ENCODE results near the gene SERPINB4.

The SERPINB4 gene

DNA sequence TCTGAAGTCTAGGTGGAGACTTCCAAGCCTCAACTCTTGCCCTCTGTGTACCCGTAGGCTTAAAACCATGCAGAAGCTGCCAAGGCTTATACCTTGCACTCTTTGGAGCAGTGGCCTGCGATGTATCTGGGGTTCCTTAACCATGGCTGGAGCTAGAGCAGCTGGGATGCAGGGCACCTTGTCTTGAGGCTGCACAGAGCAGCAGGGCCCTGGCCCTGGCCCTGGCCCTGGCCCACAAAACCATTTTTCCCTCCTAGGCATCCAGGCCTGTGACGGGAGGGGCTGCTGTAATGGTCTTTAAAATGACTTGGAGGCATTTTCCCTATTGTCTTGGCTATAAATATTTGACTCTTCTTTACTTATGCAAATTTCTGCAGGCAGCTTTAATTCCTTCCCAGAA lies 19.2 kb downstream of the SERPINB4 start:
- H3K27me3 ChIP-seq (ENCODE audit: insufficient read depth, poor library complexity, severe bottlenecking) = no peaks in the 10 kb centered on the region
- no peak overlapping the region for H3K4me3 ChIP-seq (replicated peaks; ENCODE audit: insufficient read depth, low read length)
- no peak for DNase-seq (ENCODE audit: low read depth in 1 of 2, low spot score in 1 of 2)
- TF ChIP-seq POLR2AphosphoS5 (IDR thresholded peaks at IDR 0.05; ENCODE audit: low read depth) = no peak
- TF ChIP-seq GABPA (IDR thresholded peaks at IDR 0.05; ENCODE audit: low read depth) = no peak
- TF ChIP-seq, protein P1, sequence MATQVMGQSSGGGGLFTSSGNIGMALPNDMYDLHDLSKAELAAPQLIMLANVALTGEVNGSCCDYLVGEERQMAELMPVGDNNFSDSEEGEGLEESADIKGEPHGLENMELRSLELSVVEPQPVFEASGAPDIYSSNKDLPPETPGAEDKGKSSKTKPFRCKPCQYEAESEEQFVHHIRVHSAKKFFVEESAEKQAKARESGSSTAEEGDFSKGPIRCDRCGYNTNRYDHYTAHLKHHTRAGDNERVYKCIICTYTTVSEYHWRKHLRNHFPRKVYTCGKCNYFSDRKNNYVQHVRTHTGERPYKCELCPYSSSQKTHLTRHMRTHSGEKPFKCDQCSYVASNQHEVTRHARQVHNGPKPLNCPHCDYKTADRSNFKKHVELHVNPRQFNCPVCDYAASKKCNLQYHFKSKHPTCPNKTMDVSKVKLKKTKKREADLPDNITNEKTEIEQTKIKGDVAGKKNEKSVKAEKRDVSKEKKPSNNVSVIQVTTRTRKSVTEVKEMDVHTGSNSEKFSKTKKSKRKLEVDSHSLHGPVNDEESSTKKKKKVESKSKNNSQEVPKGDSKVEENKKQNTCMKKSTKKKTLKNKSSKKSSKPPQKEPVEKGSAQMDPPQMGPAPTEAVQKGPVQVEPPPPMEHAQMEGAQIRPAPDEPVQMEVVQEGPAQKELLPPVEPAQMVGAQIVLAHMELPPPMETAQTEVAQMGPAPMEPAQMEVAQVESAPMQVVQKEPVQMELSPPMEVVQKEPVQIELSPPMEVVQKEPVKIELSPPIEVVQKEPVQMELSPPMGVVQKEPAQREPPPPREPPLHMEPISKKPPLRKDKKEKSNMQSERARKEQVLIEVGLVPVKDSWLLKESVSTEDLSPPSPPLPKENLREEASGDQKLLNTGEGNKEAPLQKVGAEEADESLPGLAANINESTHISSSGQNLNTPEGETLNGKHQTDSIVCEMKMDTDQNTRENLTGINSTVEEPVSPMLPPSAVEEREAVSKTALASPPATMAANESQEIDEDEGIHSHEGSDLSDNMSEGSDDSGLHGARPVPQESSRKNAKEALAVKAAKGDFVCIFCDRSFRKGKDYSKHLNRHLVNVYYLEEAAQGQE (IDR thresholded peaks at IDR 0.05; ENCODE audit: insufficient replicate concordance, low read depth) = no peak
- no peak for TF ChIP-seq SPI1 (IDR thresholded peaks at IDR 0.05; ENCODE audit: borderline replicate concordance, low read depth)
- TF ChIP-seq, protein P2, sequence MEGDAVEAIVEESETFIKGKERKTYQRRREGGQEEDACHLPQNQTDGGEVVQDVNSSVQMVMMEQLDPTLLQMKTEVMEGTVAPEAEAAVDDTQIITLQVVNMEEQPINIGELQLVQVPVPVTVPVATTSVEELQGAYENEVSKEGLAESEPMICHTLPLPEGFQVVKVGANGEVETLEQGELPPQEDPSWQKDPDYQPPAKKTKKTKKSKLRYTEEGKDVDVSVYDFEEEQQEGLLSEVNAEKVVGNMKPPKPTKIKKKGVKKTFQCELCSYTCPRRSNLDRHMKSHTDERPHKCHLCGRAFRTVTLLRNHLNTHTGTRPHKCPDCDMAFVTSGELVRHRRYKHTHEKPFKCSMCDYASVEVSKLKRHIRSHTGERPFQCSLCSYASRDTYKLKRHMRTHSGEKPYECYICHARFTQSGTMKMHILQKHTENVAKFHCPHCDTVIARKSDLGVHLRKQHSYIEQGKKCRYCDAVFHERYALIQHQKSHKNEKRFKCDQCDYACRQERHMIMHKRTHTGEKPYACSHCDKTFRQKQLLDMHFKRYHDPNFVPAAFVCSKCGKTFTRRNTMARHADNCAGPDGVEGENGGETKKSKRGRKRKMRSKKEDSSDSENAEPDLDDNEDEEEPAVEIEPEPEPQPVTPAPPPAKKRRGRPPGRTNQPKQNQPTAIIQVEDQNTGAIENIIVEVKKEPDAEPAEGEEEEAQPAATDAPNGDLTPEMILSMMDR (IDR thresholded peaks at IDR 0.05; ENCODE audit: insufficient read depth, low read length) = no peak
- no peak overlapping the region for H3K27ac ChIP-seq (replicated peaks)

DNA sequence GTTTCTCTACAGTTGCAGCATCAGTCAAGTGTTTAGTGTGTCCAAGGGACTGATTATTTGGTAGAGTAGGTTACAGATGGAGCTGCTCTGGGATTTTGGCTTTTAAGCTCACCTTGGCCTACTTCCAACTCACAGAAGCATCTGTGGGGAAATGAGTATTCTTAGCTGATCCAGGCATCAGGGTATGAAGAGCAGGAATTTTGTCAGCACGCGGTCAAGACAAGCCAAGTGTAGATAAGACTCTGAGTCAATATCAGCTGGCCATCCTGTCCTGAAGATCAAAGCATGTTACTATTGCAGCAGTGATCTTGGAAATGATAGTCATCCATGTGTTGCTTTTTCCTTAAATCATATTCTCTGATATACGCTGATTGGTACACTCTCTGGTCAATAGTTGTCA lies 24.4 kb downstream of the SERPINB4 start:
- Histone ChIP-seq H3K4me3 (replicated peaks; ENCODE audit: insufficient read depth, low read length) (no peak overlapping the region), H3K27me3 (ENCODE audit: insufficient read depth, poor library complexity, severe bottlenecking) (no peaks in the 10 kb centered on the region), H3K27ac (replicated peaks) (no peak overlapping the region)
- no peak for DNase-seq (ENCODE audit: low read depth in 1 of 2, low spot score in 1 of 2)
- no peak for TF ChIP-seq SPI1 (IDR thresholded peaks at IDR 0.05; ENCODE audit: borderline replicate concordance, low read depth)
- TF ChIP-seq, protein P1 (IDR thresholded peaks at IDR 0.05; ENCODE audit: insufficient replicate concordance, low read depth) = no peak
- TF ChIP-seq, protein P2 (IDR thresholded peaks at IDR 0.05; ENCODE audit: insufficient read depth, low read length) = no peak
- no peak for TF ChIP-seq POLR2AphosphoS5 (IDR thresholded peaks at IDR 0.05; ENCODE audit: low read depth)
- TF ChIP-seq GABPA (IDR thresholded peaks at IDR 0.05; ENCODE audit: low read depth) = no peak

DNA sequence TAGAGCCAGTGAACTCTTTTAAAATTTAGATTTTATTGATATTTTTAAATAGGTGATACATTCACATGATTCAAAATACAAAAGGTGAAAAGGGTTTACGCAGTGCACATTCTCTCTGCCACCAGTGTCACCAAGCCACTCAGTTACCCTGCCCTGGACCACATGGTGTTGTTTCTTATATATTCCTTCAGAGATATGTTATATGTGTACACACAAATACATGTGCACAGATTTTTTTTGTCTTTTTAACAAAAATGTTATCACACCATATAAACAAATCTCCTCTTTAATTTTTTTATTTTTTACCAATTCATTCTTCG lies 26.2 kb downstream of the SERPINB4 start:
- no peak for DNase-seq (ENCODE audit: low read depth in 1 of 2, low spot score in 1 of 2)
- Histone ChIP-seq H3K27ac (replicated peaks) (no peak overlapping the region), H3K4me3 (replicated peaks; ENCODE audit: insufficient read depth, low read length) (no peak overlapping the region), H3K27me3 (ENCODE audit: insufficient read depth, poor library complexity, severe bottlenecking) (no peaks in the 10 kb centered on the region)
- TF ChIP-seq GABPA (IDR thresholded peaks at IDR 0.05; ENCODE audit: low read depth) = no peak
- TF ChIP-seq, protein P1 (IDR thresholded peaks at IDR 0.05; ENCODE audit: insufficient replicate concordance, low read depth) = no peak
- TF ChIP-seq, protein P2 (IDR thresholded peaks at IDR 0.05; ENCODE audit: insufficient read depth, low read length) = no peak
- no peak for TF ChIP-seq POLR2AphosphoS5 (IDR thresholded peaks at IDR 0.05; ENCODE audit: low read depth)

All from HL-60 (cell line).